SK-N-SH (cell line): Measurements from ENCODE around the gene MOB1B.

Experiments used
- CHD2 ChIP-seq: fragments of 150-350 bp; IDR thresholded peaks from 2 replicates; pipeline ENCODE4 v1.6.1; 2018; ENCODE audit warnings: low read length; ENCODE audit not compliant: partially characterized antibody
- EZH2phosphoT487 ChIP-seq: fragments of 200-600 bp; sonication (generic); IDR thresholded peaks from 2 replicates; pipeline ENCODE4 v1.6.1; 2017; ENCODE audit warnings: low read depth, mixed run types, mild to moderate bottlenecking, antibody characterized with exemption, moderate library complexity, borderline replicate concordance
- FOXM1 ChIP-seq: IDR thresholded peaks from 2 replicates; pipeline ENCODE4 v1.4.0; 2012; ENCODE audit warnings: low read depth, mild to moderate bottlenecking
- NRF1 ChIP-seq: IDR thresholded peaks from 2 replicates; pipeline ENCODE4 v1.6.1; 2012; ENCODE audit warnings: low read depth, mild to moderate bottlenecking, low read length
- POLR2AphosphoS5 ChIP-seq: IDR thresholded peaks from 2 replicates; pipeline ENCODE4 v1.6.1; 2012; ENCODE audit warnings: low read depth, low read length
- RFX5 ChIP-seq: IDR thresholded peaks from 2 replicates; pipeline ENCODE4 v1.6.1; 2012; ENCODE audit warnings: mild to moderate bottlenecking, improper control_type of control experiment, low read length
- SIN3A ChIP-seq: IDR thresholded peaks from 2 replicates; pipeline ENCODE4 v1.6.1; 2012; ENCODE audit warnings: low read depth, mild to moderate bottlenecking, low read length, moderate library complexity, borderline replicate concordance
- TEAD4 ChIP-seq: IDR thresholded peaks from 2 replicates; pipeline ENCODE4 v1.4.0; 2012; ENCODE audit warnings: mild to moderate bottlenecking, borderline replicate concordance; ENCODE audit not compliant: insufficient read depth
- TF ChIP-seq, protein P1 (sequence below): fragments of 150-350 bp; IDR thresholded peaks from 2 replicates; pipeline ENCODE4 v1.6.1; 2017; ENCODE audit warnings: antibody characterized with exemption, low read length, low read depth, borderline replicate concordance
- TF ChIP-seq, protein P2 (sequence below): fragments of 200-600 bp; sonication (generic); IDR thresholded peaks from 2 replicates; pipeline ENCODE4 v1.6.1; 2017; ENCODE audit warnings: antibody characterized with exemption, mild to moderate bottlenecking, moderate library complexity
- TF ChIP-seq, protein P3 (sequence below): IDR thresholded peaks from 2 replicates; pipeline ENCODE4 v1.6.1; 2012; ENCODE audit warnings: mild to moderate bottlenecking, low read depth, low read length, moderate library complexity

DNA sequence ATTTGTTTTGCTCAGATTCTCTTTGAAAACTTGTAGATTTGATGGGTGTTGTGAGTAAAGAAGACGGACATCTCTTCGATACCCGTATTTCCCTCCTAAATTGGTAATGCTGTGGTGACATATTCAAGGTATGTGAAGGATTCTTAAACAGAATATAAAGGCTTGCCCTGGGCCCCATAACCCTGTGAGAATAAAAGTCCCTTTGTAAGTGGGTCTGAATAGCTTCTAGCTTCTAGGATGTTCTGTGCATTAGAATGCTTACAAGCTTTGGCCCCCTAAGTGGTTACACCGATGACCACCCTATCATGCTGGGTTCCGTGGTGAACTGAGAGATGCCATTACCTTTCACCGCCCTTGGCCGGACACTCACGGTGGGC is 574 bp upstream of the MOB1B start:
- no peak for TF ChIP-seq CHD2
- TF ChIP-seq, protein P1, sequence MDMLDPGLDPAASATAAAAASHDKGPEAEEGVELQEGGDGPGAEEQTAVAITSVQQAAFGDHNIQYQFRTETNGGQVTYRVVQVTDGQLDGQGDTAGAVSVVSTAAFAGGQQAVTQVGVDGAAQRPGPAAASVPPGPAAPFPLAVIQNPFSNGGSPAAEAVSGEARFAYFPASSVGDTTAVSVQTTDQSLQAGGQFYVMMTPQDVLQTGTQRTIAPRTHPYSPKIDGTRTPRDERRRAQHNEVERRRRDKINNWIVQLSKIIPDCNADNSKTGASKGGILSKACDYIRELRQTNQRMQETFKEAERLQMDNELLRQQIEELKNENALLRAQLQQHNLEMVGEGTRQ, result no peak
- no peak for TF ChIP-seq RFX5
- no peak for TF ChIP-seq POLR2AphosphoS5
- TF ChIP-seq, protein P2, sequence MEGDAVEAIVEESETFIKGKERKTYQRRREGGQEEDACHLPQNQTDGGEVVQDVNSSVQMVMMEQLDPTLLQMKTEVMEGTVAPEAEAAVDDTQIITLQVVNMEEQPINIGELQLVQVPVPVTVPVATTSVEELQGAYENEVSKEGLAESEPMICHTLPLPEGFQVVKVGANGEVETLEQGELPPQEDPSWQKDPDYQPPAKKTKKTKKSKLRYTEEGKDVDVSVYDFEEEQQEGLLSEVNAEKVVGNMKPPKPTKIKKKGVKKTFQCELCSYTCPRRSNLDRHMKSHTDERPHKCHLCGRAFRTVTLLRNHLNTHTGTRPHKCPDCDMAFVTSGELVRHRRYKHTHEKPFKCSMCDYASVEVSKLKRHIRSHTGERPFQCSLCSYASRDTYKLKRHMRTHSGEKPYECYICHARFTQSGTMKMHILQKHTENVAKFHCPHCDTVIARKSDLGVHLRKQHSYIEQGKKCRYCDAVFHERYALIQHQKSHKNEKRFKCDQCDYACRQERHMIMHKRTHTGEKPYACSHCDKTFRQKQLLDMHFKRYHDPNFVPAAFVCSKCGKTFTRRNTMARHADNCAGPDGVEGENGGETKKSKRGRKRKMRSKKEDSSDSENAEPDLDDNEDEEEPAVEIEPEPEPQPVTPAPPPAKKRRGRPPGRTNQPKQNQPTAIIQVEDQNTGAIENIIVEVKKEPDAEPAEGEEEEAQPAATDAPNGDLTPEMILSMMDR, result no peak
- TF ChIP-seq TEAD4, result no peak
- no peak for TF ChIP-seq EZH2phosphoT487
- TF ChIP-seq FOXM1, result no peak
- TF ChIP-seq, protein P3, sequence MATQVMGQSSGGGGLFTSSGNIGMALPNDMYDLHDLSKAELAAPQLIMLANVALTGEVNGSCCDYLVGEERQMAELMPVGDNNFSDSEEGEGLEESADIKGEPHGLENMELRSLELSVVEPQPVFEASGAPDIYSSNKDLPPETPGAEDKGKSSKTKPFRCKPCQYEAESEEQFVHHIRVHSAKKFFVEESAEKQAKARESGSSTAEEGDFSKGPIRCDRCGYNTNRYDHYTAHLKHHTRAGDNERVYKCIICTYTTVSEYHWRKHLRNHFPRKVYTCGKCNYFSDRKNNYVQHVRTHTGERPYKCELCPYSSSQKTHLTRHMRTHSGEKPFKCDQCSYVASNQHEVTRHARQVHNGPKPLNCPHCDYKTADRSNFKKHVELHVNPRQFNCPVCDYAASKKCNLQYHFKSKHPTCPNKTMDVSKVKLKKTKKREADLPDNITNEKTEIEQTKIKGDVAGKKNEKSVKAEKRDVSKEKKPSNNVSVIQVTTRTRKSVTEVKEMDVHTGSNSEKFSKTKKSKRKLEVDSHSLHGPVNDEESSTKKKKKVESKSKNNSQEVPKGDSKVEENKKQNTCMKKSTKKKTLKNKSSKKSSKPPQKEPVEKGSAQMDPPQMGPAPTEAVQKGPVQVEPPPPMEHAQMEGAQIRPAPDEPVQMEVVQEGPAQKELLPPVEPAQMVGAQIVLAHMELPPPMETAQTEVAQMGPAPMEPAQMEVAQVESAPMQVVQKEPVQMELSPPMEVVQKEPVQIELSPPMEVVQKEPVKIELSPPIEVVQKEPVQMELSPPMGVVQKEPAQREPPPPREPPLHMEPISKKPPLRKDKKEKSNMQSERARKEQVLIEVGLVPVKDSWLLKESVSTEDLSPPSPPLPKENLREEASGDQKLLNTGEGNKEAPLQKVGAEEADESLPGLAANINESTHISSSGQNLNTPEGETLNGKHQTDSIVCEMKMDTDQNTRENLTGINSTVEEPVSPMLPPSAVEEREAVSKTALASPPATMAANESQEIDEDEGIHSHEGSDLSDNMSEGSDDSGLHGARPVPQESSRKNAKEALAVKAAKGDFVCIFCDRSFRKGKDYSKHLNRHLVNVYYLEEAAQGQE, result no peak
- no peak for TF ChIP-seq SIN3A
- no peak for TF ChIP-seq NRF1
